Panc1 (cell line): Measurements from ENCODE around the gene HASPIN. TPM values are rescaled to one million over a fixed set of nuclear protein-coding genes. Genes with fewer than 3 reads are reported as not detected.

Source experiments
- ATAC-seq: fragments of 200-7000 bp; cut with Tn5 transposase; 2 replicates; pipeline ENCODE4 v1.9.1; 2020; ENCODE audit warnings: mild to moderate bottlenecking, moderate library complexity
- BruUV-seq: library from RNA; stranded (reverse); fragments of 400-500 nt; replicated peaks from 2 replicates; lab custom pipeline; 2021; lab: Mats Ljungman, UMichigan
- CTCF ChIA-PET: fragments of 300-600 bp; sonication (Branson Sonifier 250); formaldehyde crosslinking; loops from one replicate; lab custom pipeline; 2022; ENCODE audit warnings: antibody characterized with exemption; lab: Charles Lee
- POLR2A ChIA-PET: fragments of 300-600 bp; sonication (Branson Sonifier 250); formaldehyde crosslinking; loops from one replicate; lab custom pipeline; 2022; ENCODE audit warnings: antibody characterized with exemption; lab: Charles Lee
- DNase-seq: peaks from one replicate; pipeline ENCODE4 v3.0.0-alpha.2; 2010; ENCODE audit warnings: low read depth, low spot score
- H3K27ac ChIP-seq: 2 replicates; pipeline ENCODE4 v1.5.1; 2011; ENCODE audit warnings: mild to moderate bottlenecking, low read length, inconsistent platforms
- H3K27me3 ChIP-seq: fragments of 200-500 bp; sonication (Bioruptor generic); 2 replicates; pipeline ENCODE4 v1.6.0; 2014; ENCODE audit warnings: low read length, inconsistent platforms; ENCODE audit not compliant: control insufficient read depth, insufficient read depth
- H3K36me3 ChIP-seq: fragments of 200-500 bp; sonication (Bioruptor generic); 2 replicates; pipeline ENCODE4 v1.5.1; 2014; ENCODE audit warnings: inconsistent platforms, mild to moderate bottlenecking, low read length, moderate library complexity; ENCODE audit not compliant: control insufficient read depth, insufficient read depth
- H3K4me1 ChIP-seq: 2 replicates; pipeline ENCODE4 v1.5.1; 2011; ENCODE audit warnings: inconsistent platforms, mild to moderate bottlenecking, low read length, moderate library complexity; ENCODE audit not compliant: control insufficient read depth, insufficient read depth
- H3K4me3 ChIP-seq, 2 experiments: 2 replicates each; pipeline ENCODE4 v1.5.1; 2011 to 2012; ENCODE audit warnings: low read depth in 2 of 2, low read length in 2 of 2, mild to moderate bottlenecking in 2 of 2, inconsistent platforms in 1 of 2, moderate library complexity in 1 of 2
- H3K9me3 ChIP-seq: fragments of 200-500 bp; sonication (Bioruptor generic); 2 replicates; pipeline ENCODE4 v1.5.1; 2014; ENCODE audit warnings: low read depth, mild to moderate bottlenecking, inconsistent platforms, low read length, moderate library complexity; ENCODE audit not compliant: control insufficient read depth, insufficient read depth
- POLR2AphosphoS5 ChIP-seq: IDR thresholded peaks from 2 replicates; pipeline ENCODE4 v1.6.1; 2012; ENCODE audit warnings: mild to moderate bottlenecking, low read depth, low read length, moderate library complexity
- SIN3A ChIP-seq: IDR thresholded peaks from 2 replicates; pipeline ENCODE4 v1.6.1; 2012; ENCODE audit warnings: low read depth, mild to moderate bottlenecking, low read length, moderate library complexity, borderline replicate concordance; ENCODE audit not compliant: insufficient read depth
- TCF7L2 ChIP-seq: IDR thresholded peaks from 2 replicates; pipeline ENCODE4 v1.6.1; 2011; ENCODE audit warnings: mild to moderate bottlenecking, low read depth, low read length, inconsistent platforms
- in situ Hi-C: cut with HindIII; loops from 2 replicates; pipeline ENCODE4 v1.10.0; 2016; ENCODE audit warnings: low sequenced_read_pairs, low pct_unique_long_range_greater_than_20kb
- intact Hi-C: fragments of 100-400 bp; cut with micrococcal nuclease; formaldehyde crosslinking; loops from one replicate; pipeline ENCODE4 v1.10.0; 2022; ENCODE audit not compliant: unreplicated experiment
- total RNA-seq: library from RNA; stranded (reverse); gene quantifications from one replicate; pipeline ENCODE4 v1.2.1, GENCODE V29; 2021; ENCODE audit not compliant: unreplicated experiment
- TF ChIP-seq, protein P1 (sequence below): fragments of 450-650 bp; IDR thresholded peaks from 2 replicates; pipeline ENCODE4 v1.5.1; 2017; ENCODE audit warnings: mild to moderate bottlenecking
- TF ChIP-seq, protein P2 (sequence below), 2 experiments: IDR thresholded peaks; 2 replicates each; pipeline ENCODE4 v1.6.1; 2011 to 2012; ENCODE audit warnings: low read depth in 2 of 2, control low read depth in 1 of 2, low read length in 1 of 2, mild to moderate bottlenecking in 1 of 2, moderate library complexity in 1 of 2; ENCODE audit not compliant: insufficient read depth in 1 of 2

Gene HASPIN
- total RNA-seq, 1 experiment from 2014 or later: 10.6 TPM

DNA sequence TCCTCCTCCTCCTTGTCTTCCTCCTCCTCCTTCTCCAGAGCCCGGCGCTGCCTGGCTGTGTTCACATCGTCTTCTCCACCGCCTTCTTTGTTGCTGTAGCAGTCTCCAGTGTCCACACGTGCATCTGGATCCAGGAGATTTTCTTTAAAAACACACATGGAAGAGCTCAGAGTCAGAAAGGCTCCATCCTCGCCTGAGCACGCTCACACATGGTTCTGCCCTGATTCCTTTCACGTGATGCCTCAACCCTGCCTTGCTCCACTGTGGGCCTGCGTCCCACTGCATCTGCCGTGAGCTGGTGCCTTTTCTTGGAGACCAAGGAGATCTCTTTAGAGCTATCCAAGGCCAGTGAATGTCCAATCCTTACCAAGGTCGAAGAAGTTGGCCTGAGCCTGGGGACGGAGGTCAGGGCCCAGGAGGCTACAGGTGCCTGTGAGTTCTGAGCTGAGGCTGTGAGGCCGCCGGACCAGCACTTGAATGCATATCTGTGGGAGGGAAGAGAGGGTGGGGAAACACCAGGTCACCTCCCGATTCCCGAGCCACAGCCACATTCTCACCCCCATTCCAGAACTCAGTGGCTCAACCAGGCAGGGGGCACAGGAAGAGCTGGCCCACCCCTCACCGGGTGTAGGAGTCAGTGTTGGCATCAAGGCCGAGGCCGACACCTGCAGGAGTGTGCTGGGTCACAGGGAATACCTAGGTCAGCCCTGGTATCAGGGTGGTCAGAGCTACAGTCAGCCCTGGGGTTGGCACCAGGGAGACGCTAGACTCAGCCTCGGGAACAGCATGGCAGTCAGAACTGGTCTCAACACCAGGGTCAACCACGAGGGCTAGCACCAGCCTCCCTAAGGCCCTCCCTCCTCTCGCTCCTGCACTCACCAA, 37.6 kb downstream of the HASPIN start:
- ChIA-PET POLR2A (interaction anchor here (0.6 kb wide), 1 partner anchor 45 kb away, joined by 9 read pairs; no protein-coding TSS in a partner anchor), CTCF (no interaction called here)
- no TSS peak for BruUV-seq
- Histone ChIP-seq H3K36me3 (no peaks in the 10 kb centered on the region), H3K27ac (no peak overlapping the region), H3K27me3 (no peaks in the 10 kb centered on the region), H3K4me1 (no peaks in the 10 kb centered on the region), H3K9me3 (peaks cover 6% of the 10 kb centered on the region; the same call in 1 of the 2 replicates), H3K4me3 (no peak overlapping the region)
- in situ Hi-C loops (no loop called here), intact Hi-C loops (no loop called here)
- TF ChIP-seq, protein P1, sequence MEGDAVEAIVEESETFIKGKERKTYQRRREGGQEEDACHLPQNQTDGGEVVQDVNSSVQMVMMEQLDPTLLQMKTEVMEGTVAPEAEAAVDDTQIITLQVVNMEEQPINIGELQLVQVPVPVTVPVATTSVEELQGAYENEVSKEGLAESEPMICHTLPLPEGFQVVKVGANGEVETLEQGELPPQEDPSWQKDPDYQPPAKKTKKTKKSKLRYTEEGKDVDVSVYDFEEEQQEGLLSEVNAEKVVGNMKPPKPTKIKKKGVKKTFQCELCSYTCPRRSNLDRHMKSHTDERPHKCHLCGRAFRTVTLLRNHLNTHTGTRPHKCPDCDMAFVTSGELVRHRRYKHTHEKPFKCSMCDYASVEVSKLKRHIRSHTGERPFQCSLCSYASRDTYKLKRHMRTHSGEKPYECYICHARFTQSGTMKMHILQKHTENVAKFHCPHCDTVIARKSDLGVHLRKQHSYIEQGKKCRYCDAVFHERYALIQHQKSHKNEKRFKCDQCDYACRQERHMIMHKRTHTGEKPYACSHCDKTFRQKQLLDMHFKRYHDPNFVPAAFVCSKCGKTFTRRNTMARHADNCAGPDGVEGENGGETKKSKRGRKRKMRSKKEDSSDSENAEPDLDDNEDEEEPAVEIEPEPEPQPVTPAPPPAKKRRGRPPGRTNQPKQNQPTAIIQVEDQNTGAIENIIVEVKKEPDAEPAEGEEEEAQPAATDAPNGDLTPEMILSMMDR: no peak
- TF ChIP-seq TCF7L2 (no peak), POLR2AphosphoS5 (no peak), SIN3A (no peak)
- TF ChIP-seq, protein P2, sequence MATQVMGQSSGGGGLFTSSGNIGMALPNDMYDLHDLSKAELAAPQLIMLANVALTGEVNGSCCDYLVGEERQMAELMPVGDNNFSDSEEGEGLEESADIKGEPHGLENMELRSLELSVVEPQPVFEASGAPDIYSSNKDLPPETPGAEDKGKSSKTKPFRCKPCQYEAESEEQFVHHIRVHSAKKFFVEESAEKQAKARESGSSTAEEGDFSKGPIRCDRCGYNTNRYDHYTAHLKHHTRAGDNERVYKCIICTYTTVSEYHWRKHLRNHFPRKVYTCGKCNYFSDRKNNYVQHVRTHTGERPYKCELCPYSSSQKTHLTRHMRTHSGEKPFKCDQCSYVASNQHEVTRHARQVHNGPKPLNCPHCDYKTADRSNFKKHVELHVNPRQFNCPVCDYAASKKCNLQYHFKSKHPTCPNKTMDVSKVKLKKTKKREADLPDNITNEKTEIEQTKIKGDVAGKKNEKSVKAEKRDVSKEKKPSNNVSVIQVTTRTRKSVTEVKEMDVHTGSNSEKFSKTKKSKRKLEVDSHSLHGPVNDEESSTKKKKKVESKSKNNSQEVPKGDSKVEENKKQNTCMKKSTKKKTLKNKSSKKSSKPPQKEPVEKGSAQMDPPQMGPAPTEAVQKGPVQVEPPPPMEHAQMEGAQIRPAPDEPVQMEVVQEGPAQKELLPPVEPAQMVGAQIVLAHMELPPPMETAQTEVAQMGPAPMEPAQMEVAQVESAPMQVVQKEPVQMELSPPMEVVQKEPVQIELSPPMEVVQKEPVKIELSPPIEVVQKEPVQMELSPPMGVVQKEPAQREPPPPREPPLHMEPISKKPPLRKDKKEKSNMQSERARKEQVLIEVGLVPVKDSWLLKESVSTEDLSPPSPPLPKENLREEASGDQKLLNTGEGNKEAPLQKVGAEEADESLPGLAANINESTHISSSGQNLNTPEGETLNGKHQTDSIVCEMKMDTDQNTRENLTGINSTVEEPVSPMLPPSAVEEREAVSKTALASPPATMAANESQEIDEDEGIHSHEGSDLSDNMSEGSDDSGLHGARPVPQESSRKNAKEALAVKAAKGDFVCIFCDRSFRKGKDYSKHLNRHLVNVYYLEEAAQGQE (IDR thresholded peaks at IDR 0.05; ENCODE audit: insufficient read depth in 1 of 2, low read depth in 2 of 2, low read length in 1 of 2): no peak
- ATAC-seq: 0 out of 2 replicates have a peak, but pooled peaks have one; percentile 9
- DNase-seq: no peak

DNA sequence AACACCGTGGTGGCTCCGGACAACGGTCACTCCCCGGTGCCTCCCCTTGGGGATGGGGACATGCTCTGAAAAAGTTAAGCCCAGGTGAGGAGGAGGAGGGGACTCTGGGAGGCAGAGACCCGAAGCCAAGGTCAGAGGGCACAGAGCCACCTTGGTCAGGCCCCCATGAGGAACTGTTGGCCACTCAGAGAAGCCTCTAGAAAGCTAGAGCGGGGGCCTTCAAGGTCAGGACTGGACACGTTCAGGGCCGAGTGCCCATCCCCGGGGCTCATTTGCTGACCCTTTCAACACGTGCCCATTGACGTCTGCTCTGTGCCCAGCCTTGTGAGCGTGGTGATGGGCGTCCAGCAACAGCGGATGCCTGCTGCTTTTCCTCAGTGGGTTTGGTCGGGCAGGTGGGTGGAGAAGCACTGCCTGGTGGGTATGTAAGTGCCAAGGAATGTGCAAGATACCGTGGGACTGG, 38.2 kb downstream of the HASPIN start:
- Histone ChIP-seq H3K27ac (no peak overlapping the region), H3K4me3 (no peak overlapping the region), H3K9me3 (peaks cover 6% of the 10 kb centered on the region; the same call in 1 of the 2 replicates), H3K36me3 (no peaks in the 10 kb centered on the region), H3K27me3 (no peaks in the 10 kb centered on the region), H3K4me1 (no peaks in the 10 kb centered on the region)
- TF ChIP-seq POLR2AphosphoS5 (no peak), TCF7L2 (no peak), SIN3A (no peak)
- TF ChIP-seq, protein P2 (IDR thresholded peaks at IDR 0.05; ENCODE audit: insufficient read depth in 1 of 2, low read depth in 2 of 2, low read length in 1 of 2): no peak
- TF ChIP-seq, protein P1: no peak
- ChIA-PET CTCF (no interaction called here), POLR2A (no interaction called here)
- BruUV-seq: no TSS peak
- ATAC-seq (no peak), DNase-seq (no peak)
- intact Hi-C loops (no loop called here), in situ Hi-C loops (no loop called here)
